H1 (cell line): ENCODE measurements around the gene ARHGAP32. TPM values are rescaled to one million over a fixed set of nuclear protein-coding genes. Genes with fewer than 3 reads are reported as not detected.

ENCODE experiments used
- ATF2 ChIP-seq: IDR thresholded peaks from 2 replicates; pipeline ENCODE4 v1.6.1; 2012; ENCODE audit warnings: low read length, inconsistent platforms
- CREB1 ChIP-seq: IDR thresholded peaks from 2 replicates; pipeline ENCODE4 v1.6.1; 2012; ENCODE audit warnings: inconsistent platforms
- MAX ChIP-seq: IDR thresholded peaks from 2 replicates; pipeline ENCODE4 v1.6.1; 2012; ENCODE audit warnings: inconsistent platforms
- PHF8 ChIP-seq: fragments of 200-600 bp; sonication (generic); conservative IDR thresholded peaks from 2 replicates; pipeline ENCODE4 v1.7.1; 2012; ENCODE audit warnings: low read depth, mild to moderate bottlenecking, inconsistent platforms, low read length, moderate library complexity
- RAD21 ChIP-seq, 2 experiments: IDR thresholded peaks in 1 of 2; conservative IDR thresholded peaks in 1 of 2; 2 replicates each; pipeline ENCODE4 v1.6.1; 2011; ENCODE audit warnings: low read depth in 2 of 2, low read length in 2 of 2, improper control_type of control experiment in 1 of 2, inconsistent platforms in 1 of 2, mild to moderate bottlenecking in 1 of 2, moderate library complexity in 1 of 2
- SAP30 ChIP-seq: fragments of 300-600 bp; sonication (generic); IDR thresholded peaks from 2 replicates; pipeline ENCODE4 v1.7.1; 2012; ENCODE audit warnings: low read length, moderate library complexity, mild to moderate bottlenecking, inconsistent platforms; ENCODE audit not compliant: insufficient read depth, insufficient replicate concordance
- polyA plus RNA-seq, 7 experiments: library from polyadenylated mRNA; depleted of rRNA in 3 of 7; stranded (reverse) in 5 of 7; unstranded in 2 of 7; fragments of >200 nt in 5 of 7; fragments of 200-250 nt in 2 of 7; gene quantifications; 1 replicate in 5 of 7; 2 replicates in 1 of 7; 4 replicates in 1 of 7; pipeline versions ENCODE4 v1.2.1 to v1.2.3, GENCODE V29; 2011 to 2013; ENCODE audit warnings: missing spikeins in 2 of 7, mixed read lengths in 2 of 7
- total RNA-seq: library from RNA; stranded (reverse); fragmentation: NEBNext Ultra II Directional; extraction: Animal tissue kit (Norgen Biotek cat#: 25700); gene quantifications from 2 replicates; pipeline ENCODE4 v1.2.1, GENCODE V29; 2021

The ARHGAP32 gene
- total and polyA plus RNA-seq, 2 of the 8 experiments (the other 6 are each of a cell fraction or from before 2014, with no cell fraction given): 13.7 to 30.0 TPM

- no peak for TF ChIP-seq PHF8
- no peak for TF ChIP-seq SAP30
- TF ChIP-seq CREB1: no peak
- TF ChIP-seq ATF2: no peak
- no peak for TF ChIP-seq RAD21 (IDR thresholded peaks at IDR 0.05 in 1 of 2, conservative IDR thresholded peaks at IDR 0.05 in 1 of 2; ENCODE audit: low read depth in 2 of 2, low read length in 2 of 2)
- TF ChIP-seq MAX: no peak
These were observed 21.1 kb upstream of the ARHGAP32 start (continued) for GRCh38 chr11:129213261-129213660.
